Measurements from ENCODE around the gene MRPL3. TPM values are rescaled to one million over a fixed set of nuclear protein-coding genes. Genes with fewer than 3 reads are reported as not detected.
A peak's percentile ranks its signal among the peaks of the same experiment; 100 is the strongest.
"Not testable (repeated sequence)": the region's sequence is repeated elsewhere in the genome, so short reads cannot be mapped to it uniquely, and the experiment has no call there.

The MRPL3 gene
- total RNA-seq, 2 donors from 2014 or later, result 73.9 to 127 TPM

DNA sequence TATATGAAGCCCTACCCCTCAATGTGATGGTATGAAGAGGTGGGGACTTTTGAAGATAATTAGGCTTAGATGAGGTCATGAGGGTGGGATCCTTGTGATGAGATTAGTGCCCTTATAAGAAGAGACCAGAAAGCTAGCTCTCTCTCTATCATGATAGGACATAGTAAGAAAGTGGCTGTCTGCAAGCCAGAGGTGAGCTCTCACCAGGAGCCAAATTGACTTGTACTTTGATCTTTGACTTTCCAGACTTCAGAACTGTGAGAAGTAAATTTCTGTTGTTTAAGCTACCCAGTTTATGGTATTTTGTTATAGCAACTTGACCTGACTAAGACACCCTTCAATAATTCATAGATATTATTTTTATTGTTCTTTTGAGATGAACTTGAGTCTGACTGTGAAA, 29.9 kb upstream of the MRPL3 start:
- no peak overlapping the region for H3K4me3 Mint-ChIP-seq
- no peaks in the 10 kb centered on the region for H3K9me3 Mint-ChIP-seq
- no peaks in the 10 kb centered on the region for H3K4me1 Mint-ChIP-seq
- H3K27me3 Mint-ChIP-seq, result peaks cover 31% of the 10 kb centered on the region
- no peaks in the 10 kb centered on the region for H3K36me3 Mint-ChIP-seq (ENCODE audit: low read depth)
- no peak for ATAC-seq (replicated peaks)
- no peak overlapping the region for H3K27ac Mint-ChIP-seq

DNA sequence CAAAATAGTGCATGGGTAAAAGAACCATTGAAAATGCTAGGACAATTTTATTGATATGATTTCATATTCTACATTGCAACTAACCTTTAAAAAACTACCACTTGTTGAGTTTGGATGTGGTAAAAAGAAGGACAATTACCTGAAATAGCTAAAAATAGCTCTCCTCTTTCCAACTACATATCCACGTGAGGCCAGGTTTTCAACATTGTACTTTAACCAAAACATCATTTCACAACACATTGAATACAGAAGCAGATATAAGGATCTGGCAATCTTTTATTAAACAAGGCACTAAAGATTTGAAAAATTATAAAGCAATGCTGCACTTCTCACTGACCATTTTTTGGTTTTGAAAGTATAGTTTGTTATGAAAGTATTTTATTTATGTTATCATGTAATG, 28.1 kb upstream of the MRPL3 start:
- Mint-ChIP-seq H3K27me3 (peaks cover 33% of the 10 kb centered on the region), H3K4me1 (no peaks in the 10 kb centered on the region), H3K4me3 (no peak overlapping the region), H3K36me3 (ENCODE audit: low read depth) (no peaks in the 10 kb centered on the region), H3K27ac (no peak overlapping the region), H3K9me3 (no peaks in the 10 kb centered on the region)
- ATAC-seq (replicated peaks), result no peak

DNA sequence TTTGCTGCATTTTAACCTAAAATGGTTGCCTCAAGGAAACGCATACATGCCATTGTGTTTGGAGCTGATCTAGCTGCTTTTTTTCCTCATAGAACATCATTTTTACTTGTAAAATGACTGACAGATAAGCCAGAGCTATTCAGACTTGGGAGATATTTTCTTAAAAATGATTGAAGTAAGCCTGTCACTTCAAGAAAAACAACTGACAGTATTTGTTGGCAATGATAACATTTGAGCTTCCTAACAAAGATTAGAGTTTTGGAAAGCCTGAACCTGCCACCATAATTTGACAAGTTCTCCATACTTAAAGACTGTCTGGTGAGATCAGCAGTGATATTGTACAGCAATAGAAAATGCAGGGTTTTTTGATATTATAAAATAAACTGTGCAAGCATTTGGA, 27.6 kb upstream of the MRPL3 start:
- no peaks in the 10 kb centered on the region for H3K9me3 Mint-ChIP-seq
- H3K27me3 Mint-ChIP-seq, result peaks cover 33% of the 10 kb centered on the region

DNA sequence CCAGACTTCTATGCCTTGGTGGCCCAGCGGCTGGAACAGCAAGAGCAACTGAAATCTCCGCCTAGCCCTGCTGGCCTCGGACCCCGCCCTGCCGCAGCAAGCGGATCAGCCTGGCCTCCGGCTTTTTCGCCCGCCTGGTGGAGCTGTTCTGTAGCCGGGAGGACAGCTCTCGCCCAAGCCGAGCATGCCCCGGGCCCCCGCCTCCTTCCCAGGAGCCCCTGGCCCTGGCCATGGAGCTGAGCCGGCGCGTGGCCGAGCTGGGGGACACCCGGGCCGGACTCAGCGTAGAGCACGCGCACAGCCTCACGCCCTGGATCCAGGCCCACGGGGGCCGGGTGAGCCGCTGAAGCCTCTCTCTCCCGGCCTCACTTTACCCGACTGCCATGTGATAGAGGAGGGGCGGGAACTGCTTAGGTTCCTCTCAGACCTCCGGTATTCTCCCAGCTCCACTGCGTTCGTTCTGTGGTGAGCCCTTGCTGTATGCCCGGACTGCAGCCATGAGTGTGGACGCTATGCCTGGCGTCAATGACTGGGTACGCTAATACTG, 24.1 kb upstream of the MRPL3 start:
- H3K4me1 Mint-ChIP-seq, result no peaks in the 10 kb centered on the region
- no peaks in the 10 kb centered on the region for H3K9me3 Mint-ChIP-seq
- H3K27ac Mint-ChIP-seq, result no peak overlapping the region
- H3K36me3 Mint-ChIP-seq (ENCODE audit: low read depth), result no peaks in the 10 kb centered on the region
- H3K4me3 Mint-ChIP-seq, result no peak overlapping the region
- no peak for ATAC-seq (replicated peaks)
- peaks cover 30% of the 10 kb centered on the region for H3K27me3 Mint-ChIP-seq

More for the DNA sequence above, 27.6 kb upstream of the MRPL3 start:
- Mint-ChIP-seq H3K36me3 (ENCODE audit: low read depth) (no peaks in the 10 kb centered on the region), H3K27ac (no peak overlapping the region), H3K4me3 (no peak overlapping the region), H3K4me1 (no peaks in the 10 kb centered on the region)
- no peak for ATAC-seq (replicated peaks)

DNA sequence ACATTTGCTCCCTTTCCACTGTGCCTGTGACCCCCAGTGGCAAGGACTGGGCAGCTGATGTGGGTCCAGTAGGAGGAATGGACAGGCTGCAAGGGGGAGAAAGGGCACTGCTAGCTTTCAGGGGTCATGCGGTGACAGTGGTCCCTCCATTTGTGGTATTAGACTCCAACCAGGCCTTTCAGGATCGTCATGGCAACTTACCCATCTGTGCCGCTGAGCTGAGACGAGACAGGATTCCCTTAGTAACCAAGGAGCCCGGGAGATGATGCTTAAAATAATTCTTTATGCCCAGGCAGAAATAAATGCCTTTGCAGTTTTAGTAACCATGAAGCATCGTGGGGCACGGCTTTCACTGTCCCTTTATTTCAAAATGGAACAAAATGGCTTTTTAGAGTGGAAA, 15.9 kb upstream of the MRPL3 start:
- no peaks in the 10 kb centered on the region for H3K4me1 Mint-ChIP-seq

DNA sequence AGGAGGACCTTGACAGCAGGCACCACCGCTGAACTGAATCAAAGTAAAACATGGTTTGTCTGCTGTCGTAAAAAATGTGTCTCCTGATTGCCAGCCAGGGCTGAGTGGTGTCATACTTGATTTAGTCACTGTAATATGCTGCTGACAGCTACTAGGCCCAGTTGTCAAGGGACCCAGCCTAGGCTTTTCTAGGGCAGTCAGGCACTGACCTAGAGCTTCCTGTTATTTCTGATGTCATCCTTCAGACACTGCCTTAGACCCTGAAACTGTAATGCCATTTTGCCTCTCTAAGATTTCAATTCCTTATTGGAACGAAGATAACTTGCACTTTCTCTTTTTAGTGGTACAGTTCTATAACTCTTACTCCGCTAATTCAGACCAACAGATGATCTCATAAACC, 2.6 kb upstream of the MRPL3 start:
- no peak for ATAC-seq (replicated peaks)
- peaks cover 14% of the 10 kb centered on the region for H3K4me1 Mint-ChIP-seq

More for the DNA sequence above, 15.9 kb upstream of the MRPL3 start:
- no peak for ATAC-seq (replicated peaks)
- Mint-ChIP-seq H3K27ac (no peak overlapping the region), H3K27me3 (peaks cover 3% of the 10 kb centered on the region), H3K36me3 (ENCODE audit: low read depth) (no peaks in the 10 kb centered on the region), H3K4me3 (no peak overlapping the region), H3K9me3 (peaks cover 3% of the 10 kb centered on the region)

DNA sequence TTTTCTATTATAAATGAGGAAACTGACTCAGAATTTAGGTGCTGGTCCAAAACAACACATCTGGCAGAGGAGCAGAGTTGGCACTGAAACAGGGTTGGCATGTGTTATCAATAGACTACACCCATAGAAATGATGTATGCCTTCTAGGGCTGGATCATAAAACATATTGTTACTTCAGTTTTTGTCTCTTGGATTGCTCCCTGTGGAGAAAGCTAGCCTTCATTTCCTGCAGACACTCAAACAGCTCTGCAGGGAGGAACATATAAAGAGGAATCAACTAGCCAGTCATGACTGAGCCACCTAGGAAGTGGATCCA, 507 bp upstream of the MRPL3 start:
- Mint-ChIP-seq H3K4me1 (peaks cover 18% of the 10 kb centered on the region), H3K9me3 (no peaks in the 10 kb centered on the region), H3K27me3 (no peaks in the 10 kb centered on the region), H3K4me3 (peak overlapping the region; percentile 99), H3K27ac (peak overlapping the region; percentile 97), H3K36me3 (ENCODE audit: low read depth) (peaks cover 47% of the 10 kb centered on the region)
- no peak for ATAC-seq (replicated peaks)

More for the DNA sequence above, 2.6 kb upstream of the MRPL3 start:
- Mint-ChIP-seq H3K27ac (no peak overlapping the region), H3K4me3 (no peak overlapping the region), H3K36me3 (ENCODE audit: low read depth) (peaks cover 26% of the 10 kb centered on the region), H3K9me3 (no peaks in the 10 kb centered on the region), H3K27me3 (no peaks in the 10 kb centered on the region)

DNA sequence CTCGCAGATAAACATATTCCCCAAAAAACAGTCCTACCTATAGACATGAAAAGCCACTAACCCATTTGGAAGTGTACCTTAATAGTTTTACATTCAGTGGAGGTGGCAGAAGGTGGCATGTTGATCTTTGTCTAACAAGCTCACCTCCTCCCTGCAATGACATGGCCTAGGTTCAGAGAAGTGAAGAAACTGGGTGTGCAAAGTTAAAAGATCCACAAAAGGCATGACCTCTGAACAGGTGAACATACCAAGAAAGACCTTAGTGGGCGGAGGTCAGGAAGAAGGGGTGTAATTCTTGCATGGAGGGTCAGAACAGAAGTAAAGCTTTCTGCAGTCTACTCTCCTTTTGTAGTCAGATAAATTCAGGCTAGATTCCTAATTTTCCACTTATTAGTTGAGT, 822 bp downstream of the MRPL3 start:
- no peak for ATAC-seq (replicated peaks)
- peaks cover 60% of the 10 kb centered on the region for H3K36me3 Mint-ChIP-seq (ENCODE audit: low read depth)
- peaks cover 18% of the 10 kb centered on the region for H3K4me1 Mint-ChIP-seq
- no peaks in the 10 kb centered on the region for H3K27me3 Mint-ChIP-seq
- H3K4me3 Mint-ChIP-seq, result peak overlapping the region; percentile 99
- H3K27ac Mint-ChIP-seq, result peak overlapping the region; percentile 97
- no peaks in the 10 kb centered on the region for H3K9me3 Mint-ChIP-seq

DNA sequence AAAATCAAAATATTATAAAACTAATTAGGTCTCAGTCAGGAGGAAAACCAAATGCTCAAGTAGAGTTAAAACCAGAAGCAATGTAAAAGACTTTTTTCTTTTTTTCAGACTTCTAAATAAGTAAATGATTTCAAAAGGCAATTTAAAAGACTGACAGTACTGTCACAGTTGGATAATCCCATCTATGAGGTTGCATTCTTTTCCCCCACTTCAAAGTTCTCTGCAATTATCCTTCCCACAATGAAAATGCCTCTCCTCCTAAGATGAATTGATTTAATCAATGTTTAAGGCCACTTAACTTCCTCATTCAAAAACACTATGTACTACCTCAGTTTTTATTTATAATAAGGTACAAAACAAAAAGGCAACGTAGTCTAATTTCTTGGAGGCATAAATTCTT, 8.1 kb downstream of the MRPL3 start:
- Mint-ChIP-seq H3K4me3 (no peak overlapping the region), H3K27ac (no peak overlapping the region)

DNA sequence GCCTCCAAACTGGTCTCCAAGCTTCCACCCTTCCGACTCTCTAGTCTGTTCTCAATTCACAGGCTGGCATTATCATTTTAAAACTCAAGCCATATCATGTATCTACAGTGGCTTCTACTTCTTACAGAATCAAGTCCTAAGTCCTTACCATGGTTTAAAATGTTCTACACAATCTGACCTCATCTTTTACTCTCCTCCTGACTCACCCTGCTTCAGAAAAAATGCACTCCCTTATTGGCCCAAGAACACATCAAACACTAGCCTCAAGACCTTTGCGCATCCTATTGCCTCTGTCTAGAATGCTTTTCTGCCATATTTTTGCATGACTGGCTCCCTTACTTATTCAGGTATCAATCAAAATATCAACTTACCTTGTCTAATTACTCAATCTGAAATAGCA, 11.0 kb downstream of the MRPL3 start:
- peak; percentile 47 for ATAC-seq (replicated peaks)
- Mint-ChIP-seq H3K27me3 (no peaks in the 10 kb centered on the region), H3K36me3 (ENCODE audit: low read depth) (peaks cover 41% of the 10 kb centered on the region), H3K4me3 (no peak overlapping the region), H3K4me1 (peaks cover 17% of the 10 kb centered on the region), H3K27ac (no peak overlapping the region), H3K9me3 (no peaks in the 10 kb centered on the region)

More for the DNA sequence above, 8.1 kb downstream of the MRPL3 start:
- H3K36me3 Mint-ChIP-seq (ENCODE audit: low read depth), result peaks cover 52% of the 10 kb centered on the region
- H3K9me3 Mint-ChIP-seq, result no peaks in the 10 kb centered on the region
- peaks cover 23% of the 10 kb centered on the region for H3K4me1 Mint-ChIP-seq
- no peak for ATAC-seq (replicated peaks)
- H3K27me3 Mint-ChIP-seq, result no peaks in the 10 kb centered on the region

DNA sequence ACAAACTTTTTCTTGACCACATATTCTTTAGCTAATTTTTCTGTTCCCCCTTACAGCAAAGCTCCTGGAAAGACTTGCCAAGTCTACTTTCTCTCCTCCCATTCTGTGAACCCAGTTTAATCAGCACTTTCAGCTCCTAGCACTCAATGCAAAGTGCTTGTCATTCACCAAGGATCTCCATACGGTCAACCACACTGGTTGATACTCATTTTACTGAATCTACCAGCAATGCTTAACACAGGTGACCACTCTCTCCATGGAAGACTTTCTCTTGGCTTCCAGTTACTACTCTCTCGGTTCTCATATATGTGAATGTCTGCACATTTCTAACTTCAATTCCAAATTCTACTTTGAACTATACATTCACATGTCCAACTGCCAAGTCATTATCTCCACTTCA, 11.7 kb downstream of the MRPL3 start:
- no peak overlapping the region for H3K27ac Mint-ChIP-seq
- no peaks in the 10 kb centered on the region for H3K9me3 Mint-ChIP-seq

DNA sequence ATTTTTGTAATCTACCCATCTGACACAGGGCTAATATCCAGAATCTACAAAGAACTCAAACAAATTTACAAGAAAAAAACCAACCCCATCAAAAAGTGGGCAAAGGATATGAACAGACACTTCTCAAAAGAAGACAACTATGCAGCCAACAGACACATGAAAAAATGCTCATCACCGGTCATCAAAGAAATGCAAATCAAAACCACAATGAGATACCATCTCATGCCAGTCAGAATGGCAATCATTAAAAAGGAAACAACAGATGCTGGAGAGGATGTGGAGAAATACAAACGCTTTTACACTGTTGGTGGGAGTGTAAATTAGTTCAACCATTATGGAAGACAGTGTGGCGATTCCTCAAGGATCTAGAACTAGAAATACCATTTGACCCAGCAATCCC, 16.2 kb downstream of the MRPL3 start:
- Mint-ChIP-seq H3K27ac (peak overlapping the region; percentile 22), H3K36me3 (ENCODE audit: low read depth) (peaks cover 70% of the 10 kb centered on the region), H3K4me3 (peak overlapping the region; percentile 30)
- H3K27me3 Mint-ChIP-seq; H3K4me1 Mint-ChIP-seq; H3K9me3 Mint-ChIP-seq; ATAC-seq (replicated peaks): not testable (repeated sequence)

More for the DNA sequence above, 11.7 kb downstream of the MRPL3 start:
- H3K4me3 Mint-ChIP-seq, result no peak overlapping the region
- H3K4me1 Mint-ChIP-seq, result peaks cover 12% of the 10 kb centered on the region
- H3K27me3 Mint-ChIP-seq, result no peaks in the 10 kb centered on the region
- ATAC-seq (replicated peaks), result peak; percentile 61
- peaks cover 41% of the 10 kb centered on the region for H3K36me3 Mint-ChIP-seq (ENCODE audit: low read depth)

DNA sequence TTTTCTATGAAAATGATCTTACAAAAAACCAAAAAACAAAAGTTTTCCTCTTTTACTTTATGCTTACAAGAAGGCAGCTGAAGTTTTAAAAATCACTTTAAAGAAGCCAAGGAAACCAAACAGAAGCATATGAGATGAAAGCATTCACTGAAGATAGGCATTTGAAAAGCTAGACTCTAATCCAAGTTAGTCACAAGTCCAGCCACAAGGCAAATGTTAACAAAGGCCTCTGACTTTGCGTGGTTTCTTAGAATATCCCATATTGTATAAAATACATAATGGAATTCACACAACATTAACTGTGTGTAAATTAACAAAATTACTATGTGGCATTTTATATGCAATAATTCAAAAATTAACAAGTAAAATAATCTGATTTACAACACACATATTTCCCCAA, 17.7 kb downstream of the MRPL3 start:
- Mint-ChIP-seq H3K27me3 (no peaks in the 10 kb centered on the region), H3K4me3 (peak overlapping the region; percentile 30), H3K27ac (peak overlapping the region; percentile 22), H3K9me3 (no peaks in the 10 kb centered on the region), H3K4me1 (peaks cover 9% of the 10 kb centered on the region), H3K36me3 (ENCODE audit: low read depth) (peaks cover 82% of the 10 kb centered on the region)
- ATAC-seq (replicated peaks), result no peak

DNA sequence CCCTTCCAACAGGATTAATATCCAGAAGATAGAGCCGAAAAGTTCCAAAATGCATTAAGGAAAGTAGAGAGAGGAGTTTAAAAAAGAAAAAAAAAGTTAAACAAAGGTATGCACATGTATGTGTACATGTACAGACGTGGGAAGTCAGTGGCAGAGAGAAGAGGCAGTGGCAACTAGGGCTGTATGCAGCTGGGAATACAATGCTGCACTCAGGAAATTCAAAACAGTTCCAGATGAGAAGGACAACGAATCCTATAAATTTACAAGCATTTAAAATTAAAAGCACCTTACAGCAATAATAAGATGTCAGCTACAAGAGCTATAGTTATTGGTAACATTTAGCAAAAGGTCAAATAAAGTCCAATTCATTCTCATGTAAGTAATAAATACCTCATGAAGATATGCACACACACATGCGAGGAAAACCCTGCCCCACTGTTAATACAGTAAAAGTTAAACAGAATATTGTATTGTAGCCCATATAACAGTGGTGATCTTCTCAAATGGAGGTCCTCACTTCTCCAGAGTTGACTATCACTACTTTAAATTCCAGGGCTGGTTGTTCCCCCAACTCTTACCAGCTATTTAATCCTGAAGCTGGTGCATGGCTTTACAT, 18.2 kb downstream of the MRPL3 start:
- H3K4me1 Mint-ChIP-seq, result peaks cover 9% of the 10 kb centered on the region

DNA sequence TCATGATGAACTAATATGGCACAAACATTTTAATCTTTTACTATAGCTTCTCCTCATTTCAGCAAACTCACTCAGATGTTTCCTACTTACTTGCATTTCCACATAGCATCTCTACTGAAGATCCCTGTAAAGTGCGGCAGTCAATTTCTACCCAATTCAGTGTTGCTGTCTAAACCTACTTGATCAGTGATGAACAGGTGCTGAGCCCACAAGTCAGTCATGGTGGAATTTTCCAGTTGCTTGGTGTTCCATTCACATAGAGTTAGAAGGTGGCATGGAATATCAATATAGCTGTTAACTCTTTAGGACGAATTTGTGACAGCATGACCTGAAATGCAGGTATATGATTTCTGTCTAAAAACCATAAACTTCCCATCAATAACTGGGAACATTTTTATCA, 22.7 kb downstream of the MRPL3 start:
- H3K36me3 Mint-ChIP-seq (ENCODE audit: low read depth), result peaks cover 90% of the 10 kb centered on the region
- no peak overlapping the region for H3K4me3 Mint-ChIP-seq
- ATAC-seq (replicated peaks), result no peak
- peaks cover 4% of the 10 kb centered on the region for H3K4me1 Mint-ChIP-seq
- no peaks in the 10 kb centered on the region for H3K27me3 Mint-ChIP-seq
- H3K9me3 Mint-ChIP-seq, result no peaks in the 10 kb centered on the region
- no peak overlapping the region for H3K27ac Mint-ChIP-seq

More for the DNA sequence above, 18.2 kb downstream of the MRPL3 start:
- Mint-ChIP-seq H3K27me3 (no peaks in the 10 kb centered on the region), H3K27ac (no peak overlapping the region), H3K4me3 (no peak overlapping the region), H3K9me3 (no peaks in the 10 kb centered on the region), H3K36me3 (ENCODE audit: low read depth) (peaks cover 86% of the 10 kb centered on the region)
- ATAC-seq (replicated peaks), result no peak

All from activated T-helper 17 cell treated with anti-CD3 and anti-CD28 coated beads, Interleukin-2, amount 50 U/mL, for 72 hours (primary cell).